NCI-H345 treated with DMSO at 0.1 percent for 48 hours (cell line): ENCODE measurements around the gene SIL1.
"Not testable (repeated sequence)": the region's sequence is repeated elsewhere in the genome, so short reads cannot be mapped to it uniquely, and the experiment has no call there.

ENCODE experiments used
- DNase-seq: peaks from one replicate; lab custom pipeline; 2025; ENCODE audit not compliant: unreplicated experiment; lab: John Stamatoyannopoulos, UW

Gene SIL1

DNA sequence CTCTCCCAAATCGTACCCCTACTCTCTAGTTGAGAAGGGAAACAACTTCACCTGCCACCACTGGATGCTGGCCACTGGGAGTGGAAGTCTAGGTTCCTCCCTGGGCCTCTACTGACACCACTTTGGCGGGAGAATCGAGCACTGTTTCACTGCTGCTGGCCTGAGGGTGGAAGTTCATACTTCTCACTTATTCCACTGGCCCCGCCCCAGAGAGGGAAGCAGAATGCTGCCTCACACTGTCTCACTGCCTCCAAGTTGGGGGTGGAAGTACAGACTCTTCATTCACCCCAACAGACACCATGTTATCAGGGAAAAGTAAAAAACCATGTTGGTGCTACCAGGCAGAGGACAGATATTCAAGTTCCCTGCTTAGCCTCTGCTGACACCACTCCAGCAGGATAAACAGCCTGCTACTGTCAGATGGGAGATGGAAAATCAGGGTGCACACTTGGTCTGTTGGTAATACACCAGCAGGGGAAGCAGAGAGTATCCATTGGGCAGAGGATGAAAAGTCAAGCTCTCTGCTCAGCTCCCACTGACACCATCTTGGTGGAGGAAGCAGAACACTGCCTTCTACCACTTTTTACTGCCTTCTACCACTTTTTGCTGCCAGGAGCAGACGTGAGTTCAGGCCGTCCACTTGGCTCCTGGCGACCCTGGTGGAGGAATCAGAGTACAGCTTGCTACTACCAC is 159.4 kb downstream of the SIL1 start:
- DNase-seq, result no peak

DNA sequence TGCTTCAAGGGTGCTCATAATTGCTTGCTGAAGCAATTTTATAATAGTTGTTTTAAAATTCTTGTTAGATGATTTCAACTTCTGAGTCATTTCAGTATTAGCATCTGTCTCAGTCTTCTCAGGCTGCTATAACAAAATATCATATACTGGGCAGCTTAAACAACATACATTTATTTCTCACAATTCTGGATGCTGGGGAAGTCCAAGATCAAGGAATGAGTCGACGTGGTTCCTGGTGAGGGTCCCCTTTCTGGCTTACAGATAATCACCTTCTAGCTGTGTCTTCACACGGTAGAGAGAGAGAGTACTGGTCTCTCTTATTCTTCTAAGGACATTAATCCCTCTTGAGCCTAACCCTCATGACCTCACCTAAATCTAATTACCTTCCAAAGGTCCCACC is 160.4 kb downstream of the SIL1 start:
- DNase-seq, result no peak

DNA sequence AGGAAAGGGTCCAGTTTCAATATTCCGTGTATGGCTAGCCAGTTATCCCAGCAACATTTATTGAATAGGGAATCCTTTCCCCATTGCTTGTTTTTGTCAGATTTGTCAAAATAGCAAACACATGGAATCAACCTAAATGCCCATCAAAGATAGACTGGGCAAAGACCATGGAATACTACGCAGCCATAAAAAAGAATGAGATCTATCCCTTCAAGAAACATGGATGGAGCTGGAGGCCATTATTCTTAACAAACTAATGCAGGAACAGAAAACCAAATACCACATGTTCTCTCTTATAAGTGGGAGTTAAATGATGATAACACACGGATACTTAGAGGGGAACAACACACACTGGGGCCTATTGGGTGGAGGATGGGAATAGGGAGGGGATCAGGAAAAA is 161.8 kb downstream of the SIL1 start:
- DNase-seq, result not testable (repeated sequence)

DNA sequence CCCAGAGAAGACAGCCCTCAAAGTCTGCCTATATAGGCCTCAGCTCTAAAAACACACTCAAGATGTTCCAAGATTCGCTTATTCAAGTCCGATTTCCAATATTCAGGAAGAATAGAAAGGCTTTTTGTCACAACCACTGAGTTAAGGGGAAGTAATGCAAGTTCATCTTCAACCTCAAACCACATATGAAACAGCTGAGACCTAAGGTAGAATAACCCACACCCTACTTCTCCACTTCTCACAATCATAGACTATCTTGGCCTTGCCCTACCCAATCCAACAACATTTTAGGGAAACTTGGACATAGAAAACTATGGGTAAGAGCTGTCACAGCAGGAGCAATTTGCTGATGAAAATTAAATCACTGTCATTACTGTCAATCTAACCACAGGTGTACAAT is 171.0 kb downstream of the SIL1 start:
- no peak for DNase-seq

DNA sequence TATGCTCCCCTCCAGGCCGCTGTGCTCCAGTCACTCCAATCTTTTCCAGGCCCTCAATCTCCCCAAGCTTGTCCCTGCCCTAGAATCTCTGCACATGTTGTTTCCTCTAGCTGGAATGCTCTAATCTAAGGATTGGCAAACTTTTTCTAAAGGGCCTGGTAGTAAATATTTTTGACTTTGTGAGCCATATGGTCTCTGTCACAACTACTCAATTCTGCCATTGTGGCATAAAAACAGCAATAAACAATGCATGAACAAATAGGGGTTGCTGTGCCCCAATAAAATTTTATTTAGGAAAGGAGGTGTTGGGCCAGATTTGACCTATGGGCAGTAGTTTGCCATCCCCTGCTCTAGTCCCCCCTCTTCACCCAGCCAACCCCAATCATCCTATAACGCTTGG is 172.5 kb downstream of the SIL1 start:
- DNase-seq, result no peak

DNA sequence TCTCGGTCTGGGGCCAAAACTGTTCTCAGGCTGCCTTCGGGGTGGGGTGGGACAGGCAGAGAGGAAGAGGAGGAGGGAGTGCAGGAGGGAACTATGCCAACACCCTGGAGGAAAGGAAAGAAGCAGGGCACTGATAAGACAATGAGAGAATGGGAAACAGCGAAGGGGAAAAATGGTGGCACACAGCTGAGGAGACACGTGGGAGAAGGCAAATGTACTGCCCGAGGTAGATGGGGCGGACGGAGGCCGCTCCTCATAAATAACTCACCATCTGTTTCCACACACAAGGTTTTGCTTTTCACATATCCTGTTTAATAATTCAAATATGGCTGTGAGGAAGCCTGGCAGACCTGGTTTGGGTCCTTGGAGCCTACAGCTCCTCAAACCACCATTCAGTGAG is 174.9 kb downstream of the SIL1 start:
- DNase-seq, result no peak

DNA sequence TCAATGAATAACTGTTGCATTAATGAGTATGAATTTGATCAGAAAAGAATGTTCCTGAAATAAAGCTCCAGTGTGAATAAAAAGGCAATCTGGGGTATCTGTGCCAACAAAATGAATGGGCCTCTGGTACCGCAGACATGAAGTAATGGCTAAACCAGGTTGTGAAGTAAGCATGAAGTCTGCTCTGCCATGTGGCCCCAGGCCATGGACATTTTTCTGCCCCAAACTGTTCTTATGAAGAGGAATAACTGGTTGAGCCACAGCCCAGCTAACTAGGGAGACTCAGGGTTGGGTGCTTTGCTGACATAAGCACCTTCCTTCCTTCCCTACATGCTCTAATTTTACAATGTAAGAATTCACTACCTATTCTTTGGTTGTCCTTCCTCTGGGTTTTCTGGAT is 175.6 kb downstream of the SIL1 start:
- DNase-seq, result no peak

DNA sequence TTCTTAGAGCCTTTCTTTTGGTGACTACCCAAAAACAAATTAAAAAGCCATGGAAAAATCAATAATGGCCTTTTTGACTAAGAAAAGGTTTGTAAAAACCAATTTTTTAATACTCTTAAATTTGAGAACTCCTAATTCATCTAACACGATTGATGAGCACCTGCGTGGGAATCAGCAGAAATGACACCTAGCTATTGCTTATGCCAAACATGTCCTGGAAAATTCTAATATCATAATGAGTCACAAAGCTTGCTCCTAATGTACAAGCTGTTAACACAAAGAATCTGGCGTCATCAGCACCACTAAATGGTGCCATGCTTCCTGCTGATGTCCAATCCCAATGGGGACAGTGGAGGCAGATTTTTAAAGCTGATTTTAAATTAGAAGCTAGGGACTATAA is 176.8 kb downstream of the SIL1 start:
- no peak for DNase-seq

DNA sequence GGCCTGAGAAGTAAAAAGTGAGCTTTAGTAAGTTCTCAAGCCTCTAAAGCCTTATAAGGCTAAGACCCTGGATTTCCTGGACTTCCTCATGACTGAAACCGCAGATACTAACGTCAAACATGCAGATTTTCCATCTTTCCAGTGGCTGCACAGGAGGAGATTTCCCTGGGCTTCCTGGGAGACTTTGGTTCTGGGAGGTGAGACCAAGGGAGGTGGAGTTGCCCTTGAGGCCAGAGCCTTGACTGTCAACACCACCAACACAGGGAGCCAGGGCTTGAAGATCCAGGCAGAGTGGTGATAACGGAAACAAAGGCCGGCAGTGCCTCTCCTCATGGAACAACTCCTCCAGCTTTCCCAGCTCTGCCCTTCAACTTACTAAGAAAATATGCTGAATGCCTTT is 178.3 kb downstream of the SIL1 start:
- no peak for DNase-seq

DNA sequence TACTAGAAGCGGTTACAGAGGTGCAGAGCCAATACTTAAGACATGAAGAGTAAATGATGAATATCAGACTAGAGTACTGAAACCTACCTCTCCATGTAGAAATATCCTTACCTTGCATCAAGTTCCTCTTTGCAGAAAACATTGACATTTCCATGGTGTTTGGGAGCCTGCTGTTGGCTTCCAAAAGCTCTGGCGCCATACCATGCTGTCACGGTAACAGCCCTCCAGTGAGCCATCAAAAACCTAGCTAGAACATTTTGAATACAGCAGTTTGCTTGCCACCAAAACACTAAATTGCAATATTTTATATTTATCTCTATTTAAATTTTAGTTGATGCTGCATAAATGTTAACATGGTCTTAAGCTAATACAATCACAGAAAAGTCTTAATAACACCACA is 179.0 kb downstream of the SIL1 start:
- no peak for DNase-seq

DNA sequence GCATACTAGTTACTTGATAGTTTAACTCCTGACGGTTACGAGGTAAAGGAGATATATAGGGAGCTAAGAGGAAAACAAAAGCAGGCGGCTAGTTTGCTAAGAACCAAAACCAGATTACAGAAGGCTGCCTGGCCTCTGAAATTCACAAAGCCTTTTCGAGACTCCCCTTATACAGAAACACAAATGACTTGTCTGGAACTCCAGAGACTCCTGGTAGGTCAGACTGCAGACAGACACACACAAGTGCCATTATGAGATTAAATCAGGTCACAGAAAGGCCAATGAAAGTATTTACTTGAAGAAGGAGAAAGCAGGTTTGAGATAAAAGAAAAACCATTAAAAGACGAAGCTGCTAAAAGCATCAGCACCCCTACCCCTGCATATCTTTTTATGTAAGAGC is 180.5 kb downstream of the SIL1 start:
- DNase-seq, result no peak

DNA sequence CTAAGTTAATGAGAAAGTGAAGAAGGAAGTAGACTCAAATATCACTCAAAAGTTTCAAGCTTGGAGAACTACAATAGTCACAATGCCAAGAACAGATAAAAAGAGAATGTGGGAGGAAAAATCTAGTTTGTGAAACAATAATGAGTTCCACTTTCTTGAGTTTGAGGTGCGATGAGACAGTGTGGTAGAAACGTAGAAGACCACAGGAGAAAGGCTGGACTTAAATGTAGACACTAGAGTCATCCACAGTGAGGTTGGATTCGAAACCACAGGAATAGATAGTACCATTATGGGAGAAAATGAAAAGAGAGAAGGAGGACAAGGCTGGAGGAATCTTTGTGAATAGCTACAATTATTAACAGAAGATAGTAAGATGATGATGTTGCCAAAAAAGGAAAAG is 182.0 kb downstream of the SIL1 start:
- no peak for DNase-seq

DNA sequence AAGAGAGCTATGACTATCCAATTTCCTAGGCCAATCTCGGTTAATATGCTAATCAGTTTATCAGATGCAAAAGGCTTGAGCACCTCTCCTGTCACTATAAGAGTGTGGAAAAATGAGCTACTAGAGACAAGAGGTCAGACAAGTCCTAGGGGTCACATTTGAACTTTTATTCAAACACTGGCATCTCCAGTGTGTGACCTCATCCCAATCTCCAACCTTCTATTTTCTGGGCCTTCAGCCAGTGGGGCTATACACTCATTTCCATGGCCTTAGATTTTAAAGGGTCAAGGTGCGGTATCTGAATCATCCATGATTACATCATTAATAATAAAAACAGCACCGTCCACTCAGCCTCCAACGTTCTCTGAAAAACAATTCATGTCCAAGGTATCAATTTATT is 183.4 kb downstream of the SIL1 start:
- no peak for DNase-seq

DNA sequence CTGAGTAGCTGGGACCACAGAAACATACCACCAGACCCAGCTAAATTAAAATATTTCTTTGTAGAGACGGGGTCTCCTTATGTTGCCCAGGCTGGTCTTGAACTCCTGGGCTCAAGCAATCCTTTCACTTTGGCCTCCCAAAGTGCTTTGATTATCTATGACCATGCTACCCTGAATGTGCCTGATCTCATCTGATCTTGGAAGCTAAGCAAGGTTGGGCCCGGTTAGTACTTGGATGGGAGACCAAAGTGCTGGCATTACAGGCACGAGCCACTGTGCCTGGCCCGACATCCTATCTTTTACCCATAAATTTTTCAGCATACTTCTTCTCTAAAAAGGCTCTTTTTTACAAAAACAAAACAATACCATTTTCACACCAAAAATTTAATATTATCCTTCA is 186.0 kb downstream of the SIL1 start:
- no peak for DNase-seq

DNA sequence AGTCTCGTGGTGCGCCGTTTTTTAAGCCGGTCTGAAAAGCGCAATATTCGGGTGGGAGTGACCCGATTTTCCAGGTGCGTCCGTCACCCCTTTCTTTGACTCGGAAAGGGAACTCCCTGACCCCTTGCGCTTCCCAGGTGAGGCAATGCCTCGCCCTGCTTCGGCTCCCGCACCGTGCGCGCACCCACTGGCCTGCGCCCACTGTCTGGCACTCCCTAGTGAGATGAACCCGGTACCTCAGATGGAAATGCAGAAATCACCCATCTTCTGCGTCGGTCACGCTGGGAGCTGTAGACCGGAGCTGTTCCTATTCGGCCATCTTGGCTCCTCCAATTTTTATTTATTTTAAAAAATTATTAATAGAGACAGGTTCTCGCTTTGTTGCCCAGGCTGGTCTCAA is 187.0 kb downstream of the SIL1 start:
- not testable (repeated sequence) for DNase-seq

DNA sequence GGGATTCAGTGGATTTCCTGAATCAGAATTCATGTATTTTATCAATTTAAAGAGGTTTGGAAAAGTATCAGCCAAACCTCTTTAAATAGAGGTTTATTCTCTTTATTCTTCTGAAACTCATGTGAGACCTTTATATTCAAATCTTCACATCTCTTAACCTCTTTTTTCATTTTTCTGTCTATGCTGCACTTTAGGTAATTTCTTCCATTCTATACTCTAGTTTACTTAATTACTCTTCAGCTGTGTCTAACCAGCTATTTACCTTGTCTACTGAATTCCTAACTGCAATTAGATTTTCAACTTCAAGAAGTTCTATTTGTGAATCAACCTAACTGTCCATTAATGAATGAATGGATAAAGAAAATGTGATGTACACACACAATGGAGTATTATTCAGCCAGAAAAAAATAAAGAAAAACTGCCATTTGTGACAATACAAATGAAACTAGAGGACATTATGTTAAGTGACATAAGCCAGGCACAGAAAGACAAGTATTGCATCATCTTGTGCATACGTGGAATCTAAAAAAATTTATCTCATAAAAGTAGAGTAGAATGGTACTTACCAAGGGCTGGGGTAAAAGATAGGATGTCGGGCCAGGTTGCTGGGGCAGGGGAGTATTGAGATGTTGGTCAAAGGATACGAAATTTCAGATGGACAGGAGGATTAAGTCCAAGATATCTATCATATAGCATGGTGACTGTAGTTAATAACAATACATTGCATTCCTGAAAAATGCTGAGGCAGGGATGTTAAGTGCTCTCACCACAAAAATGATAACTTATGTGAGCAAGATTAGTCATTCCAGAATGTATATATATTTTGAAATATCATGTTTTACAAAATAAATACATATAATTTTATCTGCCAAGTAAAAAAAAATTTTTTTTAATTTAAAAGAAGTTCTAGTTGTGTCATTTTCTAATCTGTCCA is 193.5 kb downstream of the SIL1 start:
- no peak for DNase-seq

DNA sequence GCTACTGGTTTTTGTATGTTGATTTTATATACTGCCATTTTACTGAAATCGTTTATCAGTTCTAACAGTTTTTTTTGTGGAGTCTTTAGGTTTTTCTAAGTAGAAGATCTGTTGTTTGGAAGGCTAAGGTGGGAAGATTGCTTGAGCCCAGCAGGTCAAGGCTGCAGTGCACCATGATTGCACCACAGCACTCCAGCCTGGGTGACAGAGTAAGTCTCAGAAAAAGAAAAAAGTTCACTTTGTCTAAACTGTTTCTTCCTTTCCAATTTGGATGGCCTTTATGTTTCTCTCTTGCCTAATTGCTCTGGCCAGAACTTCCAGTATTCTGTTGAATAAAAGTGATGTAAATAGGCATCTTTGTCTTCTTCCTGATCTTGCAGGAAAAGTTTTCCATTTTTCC is 198.5 kb downstream of the SIL1 start:
- DNase-seq, result no peak

DNA sequence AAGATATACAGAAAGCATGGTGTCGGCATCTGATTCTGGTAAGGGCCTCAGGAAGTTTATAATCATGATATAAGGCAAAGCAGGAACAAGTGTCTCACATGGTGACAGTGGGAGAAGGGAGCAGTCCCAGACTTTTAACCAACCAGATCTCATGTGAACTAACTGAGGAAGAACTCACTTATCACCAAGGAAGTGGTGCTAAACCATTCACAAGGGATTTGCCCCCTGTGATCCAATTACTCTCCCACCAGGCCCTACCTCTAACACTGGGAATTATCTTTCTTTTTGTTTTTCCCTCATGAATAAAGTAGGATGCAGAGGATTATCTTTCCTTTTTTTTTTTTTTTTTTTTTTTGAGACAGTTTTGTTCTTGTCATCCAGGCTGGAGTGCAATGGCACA is 199.6 kb downstream of the SIL1 start:
- no peak for DNase-seq

DNA sequence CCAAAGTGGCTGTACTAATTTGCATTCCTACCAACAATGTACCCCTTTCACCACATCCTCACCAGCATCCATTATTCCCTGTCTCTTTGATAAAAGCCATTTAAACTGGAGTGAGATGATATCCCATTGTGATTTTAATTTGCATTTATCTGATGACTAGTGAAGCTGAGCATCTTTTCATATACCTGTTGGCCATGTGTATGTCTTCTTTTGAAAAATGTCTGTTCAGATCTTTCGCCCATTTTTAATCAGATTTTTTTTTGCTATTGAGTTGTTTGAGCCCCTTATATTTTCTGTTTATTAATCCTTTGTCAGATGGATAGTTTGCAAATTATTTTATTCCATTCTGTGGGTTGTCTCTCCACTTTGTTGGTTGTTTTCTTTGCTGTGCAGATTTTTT is 202.0 kb downstream of the SIL1 start:
- no peak for DNase-seq

DNA sequence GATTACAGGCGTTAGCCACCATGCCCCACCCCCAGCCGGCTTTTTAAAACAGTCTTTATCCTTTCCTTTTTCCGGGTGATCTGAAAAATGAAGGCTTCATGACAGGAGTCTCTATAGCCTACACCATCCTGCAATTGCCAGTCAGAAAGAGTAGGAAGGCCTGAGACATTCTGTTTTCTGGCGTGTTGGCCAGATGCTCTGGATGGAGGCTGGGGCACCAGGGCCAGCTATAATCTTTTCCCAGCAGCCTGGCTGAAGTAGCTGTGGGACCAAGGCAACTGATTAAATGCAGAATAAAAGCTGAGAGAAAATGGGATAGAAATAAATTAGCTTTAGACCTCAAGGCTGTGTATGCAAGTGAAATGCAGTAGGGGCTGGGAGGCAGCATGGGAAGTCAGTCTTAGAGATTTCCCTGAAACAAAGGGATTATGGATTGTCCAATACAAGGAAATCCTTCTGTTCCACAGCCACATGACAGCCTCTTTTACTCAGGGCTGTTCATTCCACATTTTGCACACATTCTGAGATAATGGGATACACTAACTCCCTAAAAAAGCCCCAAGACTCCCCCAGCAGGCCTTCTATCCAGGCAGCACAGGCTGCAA is 207.1 kb downstream of the SIL1 start:
- DNase-seq, result no peak

DNA sequence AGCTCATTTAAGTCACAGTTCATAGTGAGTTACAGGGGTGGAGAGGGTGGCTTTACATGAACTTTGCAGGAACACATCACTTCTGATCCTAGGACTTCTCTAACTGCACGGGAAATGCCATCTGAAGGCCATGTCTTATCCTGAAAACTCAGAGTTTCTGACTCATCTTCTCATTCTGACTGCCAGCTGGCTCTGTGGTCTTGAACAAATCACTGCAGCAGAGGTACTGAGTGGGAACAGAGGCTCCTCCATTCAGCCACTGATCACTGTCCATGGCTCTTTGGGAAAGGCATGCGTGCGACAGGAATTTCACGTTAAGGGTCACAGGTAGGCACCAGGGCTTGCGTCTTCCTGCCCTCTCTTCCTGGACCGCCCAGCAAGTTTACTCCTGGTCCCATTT is 208.4 kb downstream of the SIL1 start:
- DNase-seq, result no peak

DNA sequence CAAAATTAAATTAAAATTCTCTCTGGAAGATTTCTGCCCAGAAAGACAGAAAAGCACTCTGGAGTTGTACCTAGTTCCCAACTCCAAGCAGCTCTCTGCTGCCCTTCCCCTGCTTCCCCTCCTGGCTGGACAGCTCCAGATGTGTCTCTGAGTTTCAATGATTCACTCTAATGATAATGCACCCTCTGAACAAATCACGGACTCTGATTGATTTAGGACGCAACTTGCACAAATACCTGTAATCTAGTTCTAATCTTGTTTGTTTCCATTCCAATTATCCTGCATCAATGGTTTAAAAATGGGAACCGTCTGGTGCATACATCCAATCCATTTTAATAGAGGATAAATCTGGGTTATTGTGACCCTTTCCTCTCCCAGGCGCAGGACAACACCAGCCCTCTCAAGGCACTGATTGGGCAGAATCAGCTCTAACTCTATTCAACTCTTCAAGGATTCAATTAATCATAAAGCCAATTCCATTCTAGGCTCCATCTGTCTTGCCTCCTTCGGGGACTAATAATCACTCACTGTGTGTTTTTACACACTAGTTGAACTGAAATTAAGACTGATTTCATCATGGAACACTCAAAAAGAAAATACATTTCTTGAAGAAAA is 211.9 kb downstream of the SIL1 start:
- no peak for DNase-seq
